Stimulated activated CD4-positive, alpha-beta T cell treated with anti-CD3 and anti-CD28 coated beads, Interleukin-15, amount 100 ng/mL, for 1 hour (primary cell): ENCODE results near the gene RIN1.
"Not testable (repeated sequence)": the region's sequence is repeated elsewhere in the genome, so short reads cannot be mapped to it uniquely, and the experiment has no call there.

ENCODE experiments used
- DNase-seq, 2 donors: peaks; one replicate each; pipeline ENCODE4 v3.0.0-alpha.2; 2020; ENCODE audit warnings: low read depth in 1 of 2, low spot score in 1 of 2

The RIN1 gene

GRCh38 chr11:66320289-66320688, 15.9 kb downstream of the RIN1 start:
- not testable (repeated sequence) for DNase-seq

DNA sequence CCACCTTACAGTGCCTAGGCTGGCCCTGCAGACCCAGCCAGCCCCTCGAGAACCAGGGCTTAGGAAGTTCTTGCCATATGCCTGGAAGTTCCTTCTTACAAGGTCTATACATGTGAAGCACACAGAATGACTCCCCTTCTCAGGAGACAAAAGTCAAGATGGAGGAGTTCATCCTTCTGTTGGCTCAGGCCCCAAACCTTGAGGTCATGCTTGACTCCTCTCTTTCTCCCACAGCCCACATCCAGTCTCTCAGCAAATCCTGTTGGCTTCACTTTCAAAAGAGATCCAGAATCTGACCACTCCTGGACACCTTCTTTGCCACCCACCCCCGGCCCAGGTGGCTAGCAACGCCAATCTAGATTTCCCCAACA, 17.6 kb downstream of the RIN1 start:
- DNase-seq = no peak

DNA sequence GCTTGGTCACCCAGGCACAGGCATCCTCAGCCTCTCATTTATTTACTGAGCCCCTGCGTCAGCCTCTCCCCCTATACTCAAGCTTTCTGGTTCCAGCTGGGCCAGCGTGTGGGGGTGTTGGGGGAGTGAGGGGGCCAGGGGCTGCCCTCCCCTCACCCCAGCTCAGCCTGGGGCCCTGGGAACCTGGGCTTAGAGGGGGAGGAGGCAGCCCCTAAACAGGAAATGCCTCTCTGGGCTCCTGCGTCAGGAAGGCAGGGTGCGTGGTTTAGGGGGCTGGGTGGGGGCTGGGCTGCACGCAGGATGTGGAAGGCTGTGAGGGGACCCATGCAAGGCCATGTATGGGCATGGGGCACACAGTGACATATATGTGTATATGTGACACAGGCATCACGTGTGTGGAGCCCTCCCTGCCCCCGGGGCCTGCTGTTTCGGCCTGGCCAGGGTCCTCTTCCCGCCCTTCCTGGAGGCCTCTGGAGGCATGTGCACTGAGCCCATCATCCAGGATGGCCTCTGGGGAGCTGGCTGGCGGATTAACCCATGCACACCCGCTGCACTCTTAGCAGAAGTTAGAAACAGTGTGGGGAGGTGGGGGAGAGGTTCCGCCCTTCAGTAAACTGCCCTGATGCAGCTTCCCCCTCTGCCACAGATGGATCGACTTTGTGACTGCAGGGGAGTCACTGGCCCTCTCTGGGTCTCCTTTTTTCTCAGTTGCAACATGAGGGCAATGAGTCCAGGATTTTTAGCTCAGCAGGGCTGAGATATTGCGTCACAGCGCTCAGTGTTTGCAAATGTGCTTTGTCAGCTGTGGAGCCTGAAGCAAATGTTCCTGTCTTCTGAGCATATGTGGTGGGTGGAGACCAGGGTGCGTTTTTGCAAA, 18.3 kb downstream of the RIN1 start:
- no peak for DNase-seq

- no peak for DNase-seq
These were observed 18.9 kb downstream of the RIN1 start for GRCh38 chr11:66317322-66317722.

- no peak for DNase-seq
These were observed 19.4 kb downstream of the RIN1 start, which contains the start of gene CD248 for GRCh38 chr11:66316849-66317251. CD248 (minus strand) TSS chr11:66317044; CDS start chr11:66317027, 17 bp downstream.

- DNase-seq = no peak
These were observed 20.1 kb downstream of the RIN1 start for GRCh38 chr11:66315921-66316811.

DNA sequence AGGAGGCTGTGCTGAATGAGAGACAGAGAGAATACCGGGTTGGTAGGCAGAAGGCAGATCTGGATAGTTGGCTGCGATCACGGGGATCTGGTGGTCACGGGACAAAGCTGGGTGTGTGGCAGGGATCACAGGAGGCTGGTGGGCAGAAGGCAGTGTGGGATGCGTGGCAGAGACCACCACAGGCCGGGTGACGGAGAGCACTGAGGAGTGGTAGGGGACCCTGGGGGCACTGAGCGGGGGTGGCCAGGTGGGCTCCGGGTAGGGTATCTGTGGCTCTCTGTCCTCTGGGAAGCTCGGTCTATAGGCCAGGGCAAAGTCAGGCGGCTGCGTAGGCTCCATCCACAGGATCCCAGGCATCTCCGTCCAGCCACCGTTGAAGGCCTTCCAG, 20.7 kb downstream of the RIN1 start:
- DNase-seq = no peak

DNA sequence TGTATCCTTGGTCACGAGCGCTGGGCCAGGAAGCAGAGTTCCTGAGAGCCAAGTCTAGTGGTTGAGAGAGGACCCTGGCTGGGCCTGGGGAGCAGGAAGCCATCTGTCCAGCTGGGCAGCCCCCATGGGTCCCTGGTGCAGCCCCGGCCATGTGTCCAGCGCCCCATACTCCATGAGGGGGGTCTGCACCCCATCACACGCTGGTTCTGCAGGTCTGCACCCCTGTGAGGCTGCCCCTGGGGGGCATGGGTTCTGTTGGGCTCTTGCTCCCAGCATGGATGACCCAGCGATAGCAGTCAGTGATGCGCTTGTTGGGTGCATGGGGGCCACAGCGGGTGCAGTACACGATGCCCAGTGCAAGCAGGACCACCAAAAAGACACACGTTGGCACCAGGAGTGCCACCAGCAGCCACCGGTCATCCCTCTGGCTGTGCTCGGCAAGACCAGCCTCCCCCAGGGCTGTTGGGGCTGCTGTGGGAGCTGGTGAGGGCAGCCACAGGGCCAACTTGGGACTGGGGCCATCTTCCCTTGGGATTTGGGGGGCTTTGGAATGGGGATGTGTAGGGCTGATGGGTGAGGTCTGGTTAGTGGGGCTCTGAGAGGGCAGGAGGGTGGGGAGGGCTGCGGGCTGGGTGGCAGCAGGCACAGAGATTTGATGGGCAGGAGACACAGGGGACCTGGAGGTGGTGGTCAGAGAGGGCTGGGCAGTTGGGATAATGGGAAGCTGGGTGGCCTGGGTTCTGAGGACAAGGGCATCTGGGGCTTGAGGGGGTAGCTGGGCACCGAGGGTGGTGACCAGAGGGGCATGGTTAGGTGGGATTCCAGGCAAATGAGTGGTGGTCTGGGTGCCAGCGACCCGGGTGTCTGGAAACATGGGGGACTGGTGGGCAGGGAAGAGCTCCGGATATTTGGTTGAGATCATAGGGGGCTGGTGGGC, 21.4 kb downstream of the RIN1 start:
- DNase-seq = no peak

DNA sequence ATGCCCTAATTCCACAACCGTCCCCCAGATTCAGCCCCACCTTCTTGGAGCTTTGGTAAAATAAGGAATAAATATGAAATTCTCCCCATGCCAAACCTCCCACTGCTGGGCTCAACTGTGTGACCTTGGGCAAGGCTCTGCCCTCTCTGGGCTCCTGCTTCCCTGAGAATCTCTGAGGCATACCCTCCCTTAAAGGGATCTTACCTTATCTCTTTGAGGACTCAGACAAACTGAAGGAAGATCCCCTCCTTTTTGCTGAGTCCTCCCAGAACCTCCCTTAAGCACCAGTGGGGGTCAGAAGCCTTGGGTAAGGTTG, 22.1 kb downstream of the RIN1 start:
- DNase-seq = no peak

DNA sequence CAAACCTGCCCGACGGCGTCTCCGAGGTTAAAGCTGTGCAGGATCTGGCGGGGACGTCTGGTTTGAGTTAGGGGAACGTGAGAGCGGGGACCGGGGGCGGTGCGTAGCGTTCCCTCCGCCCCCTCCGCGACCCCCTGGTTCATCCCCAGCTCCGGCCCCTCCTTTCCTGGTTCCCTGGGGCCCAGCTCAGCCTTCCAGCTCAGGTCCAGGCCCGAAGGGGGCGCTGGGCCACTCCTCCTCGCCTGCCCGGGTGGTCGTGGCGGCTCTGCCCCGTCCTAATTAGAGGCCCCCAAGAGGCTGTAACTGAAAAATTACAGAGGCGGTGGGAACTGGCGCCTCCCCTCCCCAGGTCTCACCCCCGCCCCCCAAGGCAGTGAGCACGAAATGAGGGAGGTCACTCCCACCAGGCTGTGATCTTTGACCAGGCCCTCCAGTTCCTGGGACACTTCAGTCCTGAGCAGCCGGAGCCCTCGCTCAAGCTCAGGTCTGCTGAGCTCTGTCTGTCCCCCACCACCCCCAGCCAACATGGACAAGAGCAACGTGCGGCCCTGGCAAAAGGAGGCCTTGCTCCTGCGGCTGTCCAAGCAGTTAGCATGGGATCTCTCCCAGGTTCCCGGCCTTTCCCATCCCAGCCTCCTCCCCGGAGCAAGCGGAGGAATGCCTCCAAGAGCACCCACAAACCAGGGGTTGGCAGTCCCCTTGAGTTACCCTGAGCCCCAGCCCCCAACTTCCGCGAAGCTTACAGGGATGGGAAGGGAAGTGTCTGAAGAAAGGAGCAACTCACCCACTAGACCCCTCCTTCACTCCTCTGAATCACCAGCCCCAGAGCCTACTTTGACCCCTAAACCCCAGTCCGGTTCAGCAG, 22.7 kb downstream of the RIN1 start:
- DNase-seq = no peak

DNA sequence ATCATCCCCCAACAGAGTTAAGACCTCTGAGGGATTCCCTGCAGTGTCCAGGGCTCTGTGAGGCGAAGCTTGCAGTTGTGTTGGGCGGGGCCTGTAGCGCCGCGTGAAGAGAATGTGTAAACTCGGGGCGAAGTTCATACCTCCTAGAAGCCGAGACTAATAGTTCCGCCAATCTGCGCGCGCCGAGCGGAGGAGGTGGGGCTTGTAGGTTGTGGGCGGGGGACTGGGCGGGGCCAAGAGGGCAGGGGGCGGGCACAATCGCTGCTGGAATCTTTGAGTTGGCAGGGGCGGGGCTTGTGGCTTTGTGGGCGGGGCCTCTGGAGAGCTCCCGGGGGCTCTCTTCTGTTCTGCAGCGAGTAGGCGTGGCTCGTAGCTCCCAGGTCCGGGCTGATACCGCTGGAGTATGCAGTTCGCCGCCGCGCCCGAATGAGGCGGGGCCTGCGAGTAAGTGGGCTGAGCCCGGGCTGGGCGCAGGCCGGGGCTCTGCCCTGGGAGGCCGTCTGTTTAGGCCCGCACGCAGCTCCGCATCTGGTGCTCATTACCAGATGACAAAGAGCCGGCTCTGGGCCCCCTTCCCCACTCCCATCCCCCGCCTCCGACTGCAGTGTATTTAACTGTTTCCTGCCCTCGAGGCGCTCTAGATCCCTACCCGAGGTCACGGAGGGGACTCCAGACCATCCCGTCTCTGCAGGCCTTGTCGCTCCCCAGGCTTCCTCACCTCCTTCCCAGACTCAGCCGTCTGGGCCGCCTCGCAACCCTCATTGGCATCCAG, 23.5 kb downstream of the RIN1 start:
- peak; percentile 96 to 97 for DNase-seq

DNA sequence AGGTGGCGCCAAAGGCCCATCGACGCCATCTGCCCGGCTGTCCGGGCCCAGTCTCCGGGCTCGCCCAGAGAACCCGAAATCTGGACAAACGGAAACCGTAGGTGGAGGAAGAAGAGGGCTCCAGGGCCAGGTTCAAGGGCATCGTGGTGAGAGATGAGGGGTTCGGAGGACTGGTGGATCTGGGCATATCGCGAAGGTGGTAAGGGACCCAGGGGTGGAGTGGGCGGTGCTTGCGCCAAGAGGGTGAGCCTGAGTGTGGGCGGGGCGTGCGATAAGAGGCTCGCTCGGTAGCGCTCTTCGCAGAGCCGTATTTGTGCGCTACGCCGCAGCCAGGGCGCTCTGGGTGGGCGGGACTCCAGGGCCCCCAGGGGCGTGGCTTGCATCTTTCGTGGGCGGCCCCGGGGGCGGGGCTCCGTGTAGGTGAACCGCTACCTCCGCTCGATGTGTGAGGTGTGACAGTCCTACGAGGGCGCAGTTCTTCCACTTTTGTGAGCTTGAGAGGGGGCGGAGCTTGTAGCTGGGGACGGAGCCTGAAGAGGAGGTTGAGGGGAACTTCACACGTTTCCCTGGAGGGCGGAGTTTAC, 24.2 kb downstream of the RIN1 start:
- peak; percentile 90 to 96 for DNase-seq

GRCh38 chr11:66311470-66311964, 24.7 kb downstream of the RIN1 start:
- no peak for DNase-seq

DNA sequence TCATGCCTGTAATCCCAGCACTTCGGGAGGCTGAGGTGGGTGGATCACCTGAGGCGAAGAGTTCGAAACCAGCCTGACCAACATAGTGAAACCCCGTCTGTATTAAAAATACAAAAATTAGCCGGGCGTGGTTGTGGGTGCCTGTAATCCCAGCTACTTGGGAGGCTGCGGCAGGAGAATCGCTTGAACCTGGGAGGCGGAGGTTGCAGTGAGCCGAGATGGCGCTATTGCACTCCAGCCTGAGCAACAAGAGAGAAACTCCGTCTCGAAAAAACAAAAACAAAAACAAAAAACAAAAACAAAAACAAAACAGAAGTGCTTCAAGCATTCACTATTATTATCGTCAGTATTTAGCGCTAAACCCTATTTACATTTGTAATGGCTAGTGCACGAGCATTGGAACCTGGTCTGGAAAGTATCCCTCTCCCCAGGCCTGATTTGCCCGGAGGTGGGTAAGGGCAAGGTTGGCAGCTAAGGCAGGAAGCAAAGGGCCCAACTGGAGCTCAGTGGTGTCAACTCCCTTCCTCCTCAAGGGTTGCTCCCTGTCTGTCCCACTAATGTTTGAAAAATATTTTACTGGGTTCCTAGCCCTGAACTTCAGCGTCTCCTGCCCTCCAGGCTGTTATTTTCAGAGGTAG, 25.3 kb downstream of the RIN1 start:
- not testable (repeated sequence) for DNase-seq

DNA sequence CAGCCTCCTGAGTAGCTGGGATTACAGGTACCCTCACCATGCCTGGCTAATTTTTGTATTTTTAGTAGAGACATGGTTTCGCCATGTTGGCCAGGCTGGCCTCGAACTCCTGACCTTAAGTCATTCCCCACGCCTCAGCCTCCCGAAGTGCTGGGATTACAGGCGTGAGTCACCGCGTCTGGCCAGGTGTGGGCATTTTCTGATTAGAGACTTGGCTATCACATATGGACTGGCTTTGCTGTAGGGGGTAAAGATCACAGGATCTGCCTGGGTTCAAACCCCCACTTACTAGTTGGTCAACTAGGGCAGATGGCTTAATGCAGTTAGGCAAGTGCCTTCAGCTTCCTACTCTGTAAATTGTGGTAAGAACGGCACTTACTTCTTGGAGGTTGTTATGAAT, 25.9 kb downstream of the RIN1 start:
- DNase-seq = no peak

GRCh38 chr11:66309475-66309874, 26.8 kb downstream of the RIN1 start:
- DNase-seq = no peak

DNA sequence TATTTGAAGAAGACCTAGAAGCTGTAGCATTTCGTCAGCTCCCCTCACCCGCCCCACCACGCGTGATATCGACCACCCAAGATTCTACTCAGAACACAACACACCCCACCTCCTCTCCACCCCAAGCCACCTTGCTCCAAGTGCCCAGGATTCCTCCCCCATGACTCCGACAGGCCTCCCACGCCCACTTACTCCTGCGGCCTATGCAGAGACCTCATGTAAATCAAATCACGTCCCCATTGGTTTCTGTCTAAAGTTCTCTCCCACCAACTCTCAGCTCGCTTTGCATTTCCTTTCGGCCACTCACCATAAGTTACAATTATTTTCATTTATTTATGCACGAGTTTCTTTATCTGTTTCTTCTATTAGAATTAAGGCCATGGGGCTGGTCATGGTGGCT, 33.6 kb downstream of the RIN1 start:
- no peak for DNase-seq

DNA sequence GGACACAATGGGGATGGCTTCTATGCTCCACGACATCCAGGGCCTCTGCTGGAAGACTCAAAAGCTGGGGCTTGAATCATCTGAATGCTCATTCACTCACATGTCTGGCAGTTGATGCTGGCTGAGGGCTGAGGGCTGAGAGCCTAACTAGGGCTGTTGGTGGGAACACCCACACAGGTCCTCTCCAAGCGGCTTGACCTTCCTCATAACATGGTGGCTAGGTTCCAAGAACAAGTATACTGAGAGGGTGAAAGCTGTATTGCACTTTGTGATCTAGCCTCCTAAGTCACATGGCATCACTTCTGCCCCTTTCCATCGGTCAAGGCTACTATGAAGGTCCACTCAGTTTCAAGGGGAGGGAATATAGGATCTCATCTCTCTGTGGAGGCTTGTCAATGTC, 37.0 kb downstream of the RIN1 start:
- no peak for DNase-seq
